IPS DF 6.9 (cell line): ENCODE results near the gene MRC1.

Experiments
- DNase-seq: peaks from one replicate; pipeline ENCODE4 v3.0.0-alpha.2; 2013; ENCODE audit warnings: low read depth, low spot score
- H3K27ac ChIP-seq: one replicate; pipeline ENCODE4 v1.5.1; 2013; ENCODE audit warnings: low read length, control low read depth
- H3K27me3 ChIP-seq: 2 replicates; pipeline ENCODE4 v1.6.1; 2013; ENCODE audit warnings: mild to moderate bottlenecking, low read length; ENCODE audit not compliant: control insufficient read depth, insufficient read depth
- H3K36me3 ChIP-seq: 2 replicates; pipeline ENCODE4 v1.6.1; 2013; ENCODE audit warnings: low read length; ENCODE audit not compliant: control insufficient read depth, insufficient read depth
- H3K4me1 ChIP-seq: 2 replicates; pipeline ENCODE4 v1.6.1; 2013; ENCODE audit warnings: low read length; ENCODE audit not compliant: control insufficient read depth, insufficient read depth
- H3K4me3 ChIP-seq: 2 replicates; pipeline ENCODE4 v1.5.1; 2013; ENCODE audit warnings: mild to moderate bottlenecking, low read length
- H3K9me3 ChIP-seq: 2 replicates; pipeline ENCODE4 v1.6.1; 2013; ENCODE audit warnings: low read length, inconsistent platforms; ENCODE audit not compliant: control insufficient read depth, insufficient read depth
- WGBS: extraction: QIAGEN DNeasy Blood & Tissue Kit; methylation state at CpG from one replicate; pipeline ENCODE4 v1.1.7; 2013; ENCODE audit warnings: mixed read lengths, missing lambda C conversion rate; ENCODE audit not compliant: insufficient read length, insufficient coverage; 5-methylcytosine and 5-hydroxymethylcytosine counted together

Gene MRC1

DNA sequence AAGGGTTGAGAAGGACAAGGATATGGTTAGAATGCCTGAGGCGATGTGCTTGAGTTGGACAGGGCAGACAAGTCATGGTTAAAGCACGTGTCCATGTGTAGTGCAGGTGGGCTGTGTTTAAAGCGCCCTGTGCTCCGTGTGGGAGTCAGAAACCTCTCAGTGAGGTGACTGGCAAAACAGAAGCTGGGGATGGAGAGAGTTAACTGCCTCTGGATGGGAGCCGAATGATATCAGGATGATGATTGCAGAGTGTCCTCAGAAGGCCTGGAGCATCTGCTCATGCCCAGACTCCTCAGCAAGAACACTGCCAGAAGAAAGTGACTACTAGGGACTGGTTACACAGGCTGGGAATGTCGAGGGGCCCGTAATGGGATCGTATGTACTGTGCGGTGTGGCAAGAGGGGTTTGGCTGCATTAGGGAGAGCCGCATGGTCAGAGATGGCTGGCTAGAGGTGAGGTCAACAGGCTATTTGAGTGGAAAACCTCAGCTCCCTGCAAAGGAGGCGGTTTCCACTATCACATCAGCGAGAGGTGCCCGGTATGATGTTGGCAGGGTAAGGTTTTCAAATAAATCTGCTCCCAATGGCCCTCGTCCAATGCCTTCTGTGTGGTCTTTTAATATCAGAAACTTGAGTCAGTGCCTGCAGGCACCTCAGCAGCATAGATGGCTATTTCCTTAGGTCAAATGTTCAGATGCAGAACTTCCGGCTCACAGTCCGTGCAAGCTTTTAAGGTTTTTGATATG, 26.1 kb upstream of the MRC1 start:
- no peaks in the 10 kb centered on the region for H3K27me3 ChIP-seq
- H3K4me1 ChIP-seq, result 0 out of 2 replicates have a peak, but pooled peaks cover 1% of the 10 kb centered on the region
- no CpG with 5 or more reads among the region's 16 CpGs for WGBS
- no peaks in the 10 kb centered on the region for H3K9me3 ChIP-seq
- no peak for DNase-seq
- H3K36me3 ChIP-seq, result no peaks in the 10 kb centered on the region
- H3K4me3 ChIP-seq, result no peak overlapping the region
- H3K27ac ChIP-seq, result no peak overlapping the region

DNA sequence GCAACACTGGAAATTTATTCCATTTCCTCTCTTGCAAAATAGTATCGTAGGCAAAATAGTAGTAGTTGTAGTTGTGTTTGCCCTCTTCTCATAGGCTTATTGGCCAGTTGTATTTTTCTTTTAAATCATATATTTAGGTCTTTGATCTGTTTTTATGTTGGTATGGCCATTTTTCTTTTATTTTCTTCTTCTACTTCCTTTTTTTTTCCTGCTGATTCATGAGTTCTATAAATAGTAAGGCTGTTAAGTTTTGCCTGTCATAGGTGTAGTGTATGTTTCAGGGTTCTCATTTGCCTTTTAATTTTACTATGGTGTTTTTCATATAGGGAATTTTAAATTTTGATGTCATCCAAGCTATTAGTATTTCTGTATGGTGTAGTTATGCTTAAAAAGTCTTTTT, 25.4 kb upstream of the MRC1 start:
- WGBS, result no CpG with 5 or more reads among the region's 1 CpG
- no peaks in the 10 kb centered on the region for H3K27me3 ChIP-seq
- no peaks in the 10 kb centered on the region for H3K9me3 ChIP-seq
- DNase-seq, result no peak
- 0 out of 2 replicates have a peak, but pooled peaks cover 1% of the 10 kb centered on the region for H3K4me1 ChIP-seq
- no peak overlapping the region for H3K27ac ChIP-seq
- H3K4me3 ChIP-seq, result no peak overlapping the region
- H3K36me3 ChIP-seq, result no peaks in the 10 kb centered on the region

DNA sequence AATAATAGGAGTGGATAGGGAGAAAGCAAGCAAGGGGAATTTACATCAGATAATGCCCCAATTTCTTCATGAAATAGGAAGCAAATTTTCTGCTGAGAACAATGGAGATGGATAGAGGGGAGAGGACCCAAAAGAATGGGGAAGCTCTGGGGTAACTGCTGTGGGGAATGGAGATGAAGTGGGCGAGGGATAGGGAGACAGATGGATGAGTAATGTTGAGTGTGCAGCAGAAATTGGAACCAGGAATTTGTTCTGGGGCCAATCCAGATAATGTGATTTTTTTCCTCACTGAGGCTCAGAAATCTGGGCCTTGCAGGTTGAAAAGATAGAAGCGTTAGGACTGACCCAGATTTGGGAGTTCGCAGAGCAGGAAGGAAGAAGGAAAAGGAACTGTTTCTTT, 24.5 kb upstream of the MRC1 start:
- 0 out of 2 replicates have a peak, but pooled peaks cover 1% of the 10 kb centered on the region for H3K4me1 ChIP-seq
- no peaks in the 10 kb centered on the region for H3K27me3 ChIP-seq
- no CpG with 5 or more reads among the region's 3 CpGs for WGBS
- H3K36me3 ChIP-seq, result no peaks in the 10 kb centered on the region
- no peak overlapping the region for H3K27ac ChIP-seq
- no peak for DNase-seq
- no peak overlapping the region for H3K4me3 ChIP-seq
- no peaks in the 10 kb centered on the region for H3K9me3 ChIP-seq

DNA sequence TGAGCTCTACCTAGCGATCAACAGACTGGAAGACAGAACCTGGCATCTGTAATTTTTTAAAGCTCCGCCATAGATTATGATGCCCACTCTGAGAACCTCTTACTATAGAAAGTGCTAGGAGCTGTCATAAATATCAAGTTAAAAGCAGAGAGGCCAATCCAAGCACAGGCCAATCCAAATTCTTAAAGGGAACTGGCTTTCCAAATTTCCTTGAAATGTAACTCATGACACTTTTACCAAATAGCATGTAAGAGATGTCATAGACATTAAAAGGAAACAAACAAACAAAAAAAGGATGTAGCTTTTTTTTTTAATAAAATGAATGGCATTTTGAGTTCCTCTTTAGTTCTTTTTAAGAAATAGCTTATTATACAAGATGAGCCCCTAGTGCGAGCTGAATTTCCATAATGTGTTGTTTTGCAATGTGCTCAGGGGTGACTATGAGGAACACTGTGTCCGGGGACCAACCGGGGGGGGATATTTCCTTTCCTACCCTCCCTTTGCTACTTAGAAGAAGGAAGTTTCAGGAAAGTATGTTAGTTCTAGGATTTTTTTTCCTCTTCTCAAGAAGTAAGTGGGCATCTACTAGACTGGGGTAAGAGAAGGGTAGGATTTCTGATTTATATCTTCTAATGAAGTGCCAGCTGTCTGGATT, 23.7 kb upstream of the MRC1 start:
- H3K4me1 ChIP-seq, result 0 out of 2 replicates have a peak, but pooled peaks cover 1% of the 10 kb centered on the region
- DNase-seq, result no peak
- H3K4me3 ChIP-seq, result no peak overlapping the region
- no peaks in the 10 kb centered on the region for H3K27me3 ChIP-seq
- no peaks in the 10 kb centered on the region for H3K9me3 ChIP-seq
- H3K36me3 ChIP-seq, result no peaks in the 10 kb centered on the region
- H3K27ac ChIP-seq, result no peak overlapping the region
- WGBS, result no CpG with 5 or more reads among the region's 5 CpGs

DNA sequence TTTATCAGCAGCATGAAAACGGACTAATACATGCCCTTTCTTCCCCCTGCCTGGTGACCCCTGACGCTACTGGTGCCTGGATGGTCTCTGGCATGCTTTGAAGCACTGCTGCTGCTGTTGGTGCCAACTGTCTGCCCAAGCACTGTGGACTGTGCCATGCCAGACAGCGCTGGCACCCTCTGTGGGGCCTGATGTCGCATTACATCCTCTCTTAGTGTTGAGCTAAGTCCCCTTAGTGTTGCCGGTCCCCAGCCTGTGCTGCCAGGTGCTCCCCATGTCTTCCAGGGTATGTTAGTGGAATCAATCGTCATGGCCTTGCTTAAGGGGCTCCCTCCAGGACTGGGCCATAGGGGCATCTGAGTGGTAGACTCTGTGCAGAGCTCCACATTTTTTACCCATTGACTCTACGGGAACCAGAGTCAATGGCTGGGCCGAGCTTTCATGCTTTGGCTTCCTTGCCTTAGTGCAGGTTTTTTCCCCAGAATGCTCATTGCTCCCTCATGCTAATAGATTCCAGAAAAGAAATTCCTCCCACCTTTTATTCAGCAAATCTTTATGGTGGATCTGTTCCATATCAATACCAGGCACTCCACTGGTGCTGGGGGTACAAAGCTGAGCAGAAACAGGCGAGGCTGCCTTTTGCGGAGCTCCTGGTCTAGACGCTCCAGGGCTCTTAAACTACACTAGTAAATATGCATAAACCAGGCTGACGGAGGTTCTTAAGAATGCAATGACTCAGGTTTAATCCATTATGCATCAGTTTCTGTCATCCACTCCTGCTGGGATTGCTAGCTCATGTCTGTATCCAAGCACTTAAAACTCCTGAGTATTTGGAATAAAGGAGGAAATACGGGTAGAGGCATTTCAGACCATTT, 21.8 kb upstream of the MRC1 start:
- no peaks in the 10 kb centered on the region for H3K9me3 ChIP-seq
- H3K4me3 ChIP-seq, result no peak overlapping the region
- no CpG with 5 or more reads among the region's 13 CpGs for WGBS
- H3K27me3 ChIP-seq, result no peaks in the 10 kb centered on the region
- H3K36me3 ChIP-seq, result no peaks in the 10 kb centered on the region
- no peak overlapping the region for H3K27ac ChIP-seq
- H3K4me1 ChIP-seq, result 0 out of 2 replicates have a peak, but pooled peaks cover 1% of the 10 kb centered on the region
- DNase-seq, result peak; percentile 29

DNA sequence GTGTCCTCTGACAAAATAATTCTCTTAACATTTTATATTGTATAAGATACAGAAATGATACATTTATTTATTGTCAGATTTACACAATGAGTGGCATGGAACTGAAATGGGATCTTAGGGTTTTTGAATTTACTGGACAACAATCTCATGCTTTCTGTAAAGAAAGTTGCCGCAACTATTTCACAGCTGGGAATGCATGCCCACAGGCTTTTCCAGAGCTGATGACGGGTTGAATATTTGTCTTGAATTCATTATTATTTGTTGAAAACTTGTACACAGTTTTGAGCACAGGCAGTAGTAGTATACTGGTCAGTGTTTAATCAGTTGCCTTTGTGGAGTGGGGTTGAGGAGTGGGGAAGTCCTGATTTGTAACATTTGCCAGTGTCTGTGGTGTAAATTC, 20.5 kb upstream of the MRC1 start:
- Histone ChIP-seq H3K27ac (no peak overlapping the region), H3K36me3 (no peaks in the 10 kb centered on the region), H3K27me3 (no peaks in the 10 kb centered on the region), H3K4me3 (no peak overlapping the region), H3K4me1 (0 out of 2 replicates have a peak, but pooled peaks cover 1% of the 10 kb centered on the region), H3K9me3 (no peaks in the 10 kb centered on the region)
- no CpG with 5 or more reads among the region's 2 CpGs for WGBS
- no peak for DNase-seq

DNA sequence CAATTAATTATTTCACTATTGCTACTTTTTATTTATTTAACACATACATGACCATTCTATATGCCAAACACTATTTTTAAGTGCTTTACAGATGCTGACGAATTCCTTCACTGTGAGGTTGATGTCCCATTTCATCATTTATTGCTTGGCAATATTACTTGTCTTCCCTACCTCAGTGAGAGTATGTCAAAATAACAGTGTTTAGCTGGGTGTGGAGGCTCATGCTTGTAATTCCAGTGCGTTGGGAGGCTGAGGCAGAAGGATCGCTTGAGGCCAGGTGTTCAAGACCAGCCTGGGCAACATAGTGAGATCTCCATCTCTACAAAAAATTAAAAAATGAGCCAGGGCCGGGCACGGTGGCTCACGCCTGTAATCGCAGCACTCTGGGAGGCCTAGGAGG, 19.8 kb upstream of the MRC1 start:
- no peak overlapping the region for H3K4me3 ChIP-seq
- no peaks in the 10 kb centered on the region for H3K9me3 ChIP-seq
- H3K4me1 ChIP-seq, result 0 out of 2 replicates have a peak, but pooled peaks cover 1% of the 10 kb centered on the region
- DNase-seq, result no peak
- no peak overlapping the region for H3K27ac ChIP-seq
- no peaks in the 10 kb centered on the region for H3K36me3 ChIP-seq
- no peaks in the 10 kb centered on the region for H3K27me3 ChIP-seq
- WGBS, result no CpG with 5 or more reads among the region's 7 CpGs

DNA sequence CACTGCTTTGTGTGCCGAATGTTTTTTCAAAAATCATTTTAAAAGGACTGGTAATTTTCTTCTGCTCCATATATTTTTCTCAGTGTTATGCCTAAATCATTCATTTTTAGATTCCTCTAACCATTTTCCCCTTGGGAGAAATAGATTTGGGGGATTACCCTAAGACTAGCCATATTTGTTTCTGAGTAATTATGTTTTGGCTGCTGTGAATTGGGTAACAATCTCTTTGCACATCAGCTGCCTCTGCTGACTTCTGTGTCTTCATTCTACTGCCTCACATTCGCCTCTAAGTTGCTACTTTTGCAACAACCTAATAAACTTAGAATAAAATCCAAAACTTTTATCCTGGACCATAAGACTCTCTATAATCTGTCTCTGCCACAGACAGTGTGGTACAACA, 18.5 kb upstream of the MRC1 start:
- H3K27me3 ChIP-seq, result no peaks in the 10 kb centered on the region
- H3K4me1 ChIP-seq, result 0 out of 2 replicates have a peak, but pooled peaks cover 1% of the 10 kb centered on the region
- no peak overlapping the region for H3K4me3 ChIP-seq
- no peaks in the 10 kb centered on the region for H3K36me3 ChIP-seq
- no peak for DNase-seq
- WGBS, result no CpG with 5 or more reads among the region's 2 CpGs
- H3K27ac ChIP-seq, result no peak overlapping the region
- no peaks in the 10 kb centered on the region for H3K9me3 ChIP-seq

DNA sequence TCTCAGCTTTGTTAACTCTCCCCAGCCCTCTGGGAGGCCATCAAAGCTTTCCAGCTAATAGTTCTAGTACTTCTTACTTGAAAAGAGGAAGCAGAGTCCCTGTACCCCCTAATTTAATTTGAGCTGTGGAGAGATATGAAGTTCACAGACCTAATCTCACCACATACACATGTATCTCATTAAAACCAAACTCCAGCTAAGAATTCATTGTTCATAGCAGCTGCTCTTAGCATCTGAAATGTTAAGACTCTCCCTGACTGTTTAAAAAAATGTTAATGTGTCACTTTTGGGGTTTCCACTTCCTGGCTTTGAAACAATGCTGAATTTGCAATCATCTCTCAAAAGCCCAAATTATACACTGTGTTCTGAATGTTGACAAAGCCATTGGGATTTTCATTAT, 16.2 kb upstream of the MRC1 start:
- H3K4me3 ChIP-seq, result no peak overlapping the region
- H3K9me3 ChIP-seq, result no peaks in the 10 kb centered on the region
- no peak for DNase-seq
- no peak overlapping the region for H3K27ac ChIP-seq
- no peaks in the 10 kb centered on the region for H3K36me3 ChIP-seq
- no peaks in the 10 kb centered on the region for H3K4me1 ChIP-seq
- H3K27me3 ChIP-seq, result no peaks in the 10 kb centered on the region

DNA sequence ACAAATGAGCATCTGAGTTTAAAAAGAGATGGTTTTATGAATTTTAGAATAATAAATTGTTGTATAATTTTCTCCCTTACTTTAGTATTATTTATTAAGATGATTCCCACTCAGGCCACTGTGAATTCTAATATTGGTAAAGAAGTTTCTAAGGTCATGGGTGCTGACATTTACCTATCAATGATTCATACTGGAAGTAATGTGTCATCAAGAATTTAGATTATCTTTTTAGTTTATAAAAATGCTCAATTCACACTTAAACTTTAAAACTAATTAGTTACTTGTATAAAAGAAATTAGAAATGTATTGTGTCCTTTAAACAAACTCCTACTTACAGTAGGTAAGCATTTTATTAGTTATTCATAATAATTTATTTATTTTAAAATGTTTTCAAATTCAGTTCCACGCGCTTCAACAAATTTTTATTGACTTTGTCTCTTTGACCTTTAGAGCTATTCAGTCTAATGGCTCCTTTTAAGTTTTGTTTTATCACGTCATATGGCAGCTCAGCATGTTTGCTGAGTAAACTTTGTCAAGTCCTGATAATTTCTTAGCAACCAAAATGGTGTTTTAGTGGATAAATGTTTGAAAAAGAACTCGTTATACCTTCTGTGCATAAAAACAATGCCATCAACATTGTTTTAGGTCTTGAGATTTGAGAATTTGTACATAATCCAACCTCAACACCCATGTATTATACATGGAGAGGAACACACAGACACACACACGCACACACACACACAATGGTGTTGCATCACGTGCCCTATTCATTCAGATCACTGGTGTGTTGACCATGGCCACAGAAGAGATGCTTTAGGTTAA, 15.1 kb upstream of the MRC1 start:
- no peaks in the 10 kb centered on the region for H3K9me3 ChIP-seq
- no peak overlapping the region for H3K4me3 ChIP-seq
- DNase-seq, result no peak
- H3K27me3 ChIP-seq, result no peaks in the 10 kb centered on the region
- no peaks in the 10 kb centered on the region for H3K36me3 ChIP-seq
- 100% methylated on average over 2 of the region's 6 CpGs for WGBS
- no peaks in the 10 kb centered on the region for H3K4me1 ChIP-seq
- no peak overlapping the region for H3K27ac ChIP-seq
